ENCODE data around the gene TTF1. TPM values are rescaled to one million over a fixed set of nuclear protein-coding genes. Genes with fewer than 3 reads are reported as not detected.
"Not testable (repeated sequence)": the region's sequence is repeated elsewhere in the genome, so short reads cannot be mapped to it uniquely, and the experiment has no call there.

The TTF1 gene
- total RNA-seq, 1 experiment from 2014 or later = 26.9 TPM

GRCh38 chr9:132377769-132378168, 28.9 kb downstream of the TTF1 start:
- H3K27me3 Mint-ChIP-seq (ENCODE audit: low read depth); H3K14ac ChIP-seq (ENCODE audit: insufficient read depth, low read length); H3K23ac ChIP-seq (ENCODE audit: insufficient read length, low read depth, low read length); H2BK15ac ChIP-seq (ENCODE audit: low read depth, low read length); H3K79me2 ChIP-seq (ENCODE audit: insufficient read depth, low read length); H3K9me3 Mint-ChIP-seq; H3K4me1 Mint-ChIP-seq; H3K9ac ChIP-seq (ENCODE audit: extremely low read depth, insufficient read length, low read length); H2BK12ac ChIP-seq (ENCODE audit: insufficient read length, low read depth, low read length); H3T11ph ChIP-seq (ENCODE audit: low read length); H3K27me3 ChIP-seq (ENCODE audit: insufficient read depth, low read length); H2AFZ ChIP-seq (ENCODE audit: low read length); H2BK5ac ChIP-seq (ENCODE audit: insufficient read length, low read length); H4K91ac ChIP-seq (ENCODE audit: insufficient read length, low read depth, low read length); H3K18ac ChIP-seq (ENCODE audit: insufficient read length, low read depth, low read length); H3K4me1 ChIP-seq (ENCODE audit: insufficient read depth, low read length); H2BK120ac ChIP-seq (ENCODE audit: low read depth, low read length, poor library complexity, severe bottlenecking); H3K27ac Mint-ChIP-seq; H4K5ac ChIP-seq (ENCODE audit: insufficient read length, low read depth, low read length); DNase-seq; H3K79me1 ChIP-seq (ENCODE audit: insufficient read depth, low read depth, low read length, poor library complexity, severe bottlenecking); H3K27ac ChIP-seq (ENCODE audit: insufficient read length, low read depth, low read length); H3K4me2 ChIP-seq (ENCODE audit: insufficient read depth, insufficient read length, low read length); H3K56ac ChIP-seq (ENCODE audit: insufficient read length, low read depth, low read length); H3K23me2 ChIP-seq (ENCODE audit: insufficient read length, low read depth, low read length, poor library complexity, severe bottlenecking); H3K4me3 Mint-ChIP-seq; H3K4ac ChIP-seq (ENCODE audit: low read depth, low read length); H2AK5ac ChIP-seq (ENCODE audit: insufficient read length, low read length); H2BK20ac ChIP-seq (ENCODE audit: low read depth, low read length, poor library complexity, severe bottlenecking); H4K20me1 ChIP-seq (ENCODE audit: control insufficient read depth, insufficient read depth, insufficient read length): not testable (repeated sequence)
- no CpG with 5 or more reads among the region's 2 CpGs for WGBS (ENCODE audit: extremely low coverage, insufficient read length, low lambda C conversion rate)
- H3K9me3 ChIP-seq (ENCODE audit: control insufficient read depth, low read depth, low read length) = peaks cover 18% of the 10 kb centered on the region
- H3K36me3 Mint-ChIP-seq (ENCODE audit: insufficient read depth in 1 of 3, low read depth in 3 of 3) = peaks cover 8 to 21% (median 15%) of the 10 kb centered on the region in 3 experiments; a peak in 6 of 7 replicates
- H4K8ac ChIP-seq (replicated peaks; ENCODE audit: insufficient read length, low read depth, low read length) = peak overlapping the region; percentile 2
